ENCODE results near the gene PGAM4. TPM values are rescaled to one million over a fixed set of nuclear protein-coding genes. Genes with fewer than 3 reads are reported as not detected.

Gene PGAM4
- polyA plus RNA-seq (2011; rRNA removed), result 0.40 and 0.47 TPM in 2 replicates
- 0.64 TPM in 1 of 2 replicates, not detected in the other for polyA minus RNA-seq (2011; rRNA and poly(A)+ RNA removed)

DNA sequence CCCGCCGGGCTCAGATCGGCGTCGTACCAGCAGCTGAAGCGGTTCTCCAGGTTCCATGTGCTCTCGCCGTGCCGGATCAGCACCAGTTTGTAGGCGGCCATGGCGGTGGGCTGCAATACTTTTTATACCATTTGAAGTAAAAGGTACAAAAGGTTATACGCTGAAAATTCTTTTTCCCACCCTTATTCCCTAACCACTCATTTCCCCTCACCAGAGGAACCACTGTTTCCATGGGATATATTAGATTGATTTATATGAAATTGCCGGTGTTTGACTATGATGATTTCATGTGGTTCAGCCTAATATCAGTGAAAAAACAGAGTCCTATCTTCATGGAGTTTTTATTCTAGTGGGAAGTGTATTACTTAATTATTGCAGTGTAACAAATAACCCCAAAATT is at the start of gene PGAM4:
Gene PGAM4 (minus strand): TSS at position 101 of the 400 bp plus-strand sequence. CDS start 0 bp downstream, at position 101.
- Histone ChIP-seq H3K27ac (ENCODE audit: low read depth, low read length) (no peak within 1 kb of the TSS), H3K27me3 (ENCODE audit: control insufficient read depth, insufficient read depth, low read length) (no peaks in the 10 kb centered on the region), H3K4me3 (ENCODE audit: low read depth, low read length) (no peak within 1 kb of the TSS), H3K9me3 (ENCODE audit: control insufficient read depth, insufficient read depth, low read length) (no peaks in the 10 kb centered on the region; the same call in 1 of the 2 replicates)
- no peak for DNase-seq (ENCODE audit: low read depth, low spot score)
- TF ChIP-seq, protein P1, sequence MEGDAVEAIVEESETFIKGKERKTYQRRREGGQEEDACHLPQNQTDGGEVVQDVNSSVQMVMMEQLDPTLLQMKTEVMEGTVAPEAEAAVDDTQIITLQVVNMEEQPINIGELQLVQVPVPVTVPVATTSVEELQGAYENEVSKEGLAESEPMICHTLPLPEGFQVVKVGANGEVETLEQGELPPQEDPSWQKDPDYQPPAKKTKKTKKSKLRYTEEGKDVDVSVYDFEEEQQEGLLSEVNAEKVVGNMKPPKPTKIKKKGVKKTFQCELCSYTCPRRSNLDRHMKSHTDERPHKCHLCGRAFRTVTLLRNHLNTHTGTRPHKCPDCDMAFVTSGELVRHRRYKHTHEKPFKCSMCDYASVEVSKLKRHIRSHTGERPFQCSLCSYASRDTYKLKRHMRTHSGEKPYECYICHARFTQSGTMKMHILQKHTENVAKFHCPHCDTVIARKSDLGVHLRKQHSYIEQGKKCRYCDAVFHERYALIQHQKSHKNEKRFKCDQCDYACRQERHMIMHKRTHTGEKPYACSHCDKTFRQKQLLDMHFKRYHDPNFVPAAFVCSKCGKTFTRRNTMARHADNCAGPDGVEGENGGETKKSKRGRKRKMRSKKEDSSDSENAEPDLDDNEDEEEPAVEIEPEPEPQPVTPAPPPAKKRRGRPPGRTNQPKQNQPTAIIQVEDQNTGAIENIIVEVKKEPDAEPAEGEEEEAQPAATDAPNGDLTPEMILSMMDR (IDR thresholded peaks at IDR 0.05; ENCODE audit: low read depth, low read length), result no peak
- ChIA-PET POLR2A (no interaction called here), CTCF (no interaction called here)

DNA sequence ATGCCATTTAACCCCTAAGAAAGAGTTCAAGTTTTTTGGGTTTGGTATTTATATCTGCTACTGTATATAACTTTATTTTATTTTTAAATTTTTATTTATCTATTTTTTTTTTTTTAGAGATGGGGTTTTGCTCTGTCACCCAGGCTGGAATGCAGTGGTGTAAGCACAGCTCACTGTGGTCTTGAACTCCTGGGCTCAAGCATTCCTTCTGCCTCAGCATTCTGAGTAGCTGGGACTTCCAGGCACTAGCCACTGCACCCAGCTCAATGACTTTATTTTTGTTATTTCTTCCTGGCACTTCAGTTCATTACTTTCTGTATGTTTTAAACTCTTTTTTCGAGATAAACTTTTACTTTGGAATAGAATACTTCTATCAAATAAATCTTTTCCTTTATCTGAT is 42.4 kb upstream of the PGAM4 start:
- ChIA-PET CTCF (interaction anchor here (0.6 to 1.0 kb wide), 3 partner anchors 13 to 105 kb away, joined by 3 to 7 read pairs (median 4); no protein-coding TSS in a partner anchor), POLR2A (no interaction called here)
- no peaks in the 10 kb centered on the region for H3K9me3 ChIP-seq (ENCODE audit: control insufficient read depth, insufficient read depth, low read length)
- H3K27ac ChIP-seq (ENCODE audit: low read depth, low read length), result no peak overlapping the region
- H3K4me3 ChIP-seq (ENCODE audit: low read depth, low read length), result no peak overlapping the region
- no peak for DNase-seq (ENCODE audit: low read depth, low spot score)
- TF ChIP-seq, protein P1 (IDR thresholded peaks at IDR 0.05; ENCODE audit: low read depth, low read length), result no peak
- no peaks in the 10 kb centered on the region for H3K27me3 ChIP-seq (ENCODE audit: control insufficient read depth, insufficient read depth, low read length)

- Histone ChIP-seq H3K27me3 (ENCODE audit: control insufficient read depth, insufficient read depth, low read length) (no peaks in the 10 kb centered on the region), H3K27ac (ENCODE audit: low read depth, low read length) (no peak overlapping the region), H3K9me3 (ENCODE audit: control insufficient read depth, insufficient read depth, low read length) (no peaks in the 10 kb centered on the region), H3K4me3 (ENCODE audit: low read depth, low read length) (no peak overlapping the region)
- TF ChIP-seq, protein P1 (IDR thresholded peaks at IDR 0.05; ENCODE audit: low read depth, low read length), result no peak
- ChIA-PET CTCF (no interaction called here), POLR2A (no interaction called here)
- no peak for DNase-seq (ENCODE audit: low read depth, low spot score)
Observed at GRCh38 chrX:77979870-77980269, 10.4 kb upstream of the PGAM4 start.

GRCh38 chrX:77977518-77977917 is 8.1 kb upstream of the PGAM4 start:
- ChIA-PET CTCF (interaction anchor here (0.9 to 1.0 kb wide), 2 partner anchors 47 to 67 kb away, joined by 3 to 5 read pairs; partner anchors contain the start of gene ATP7A), POLR2A (no interaction called here)
- no peaks in the 10 kb centered on the region for H3K9me3 ChIP-seq (ENCODE audit: control insufficient read depth, insufficient read depth, low read length)
- no peak overlapping the region for H3K27ac ChIP-seq (ENCODE audit: low read depth, low read length)
- DNase-seq (ENCODE audit: low read depth, low spot score), result no peak
- no peak overlapping the region for H3K4me3 ChIP-seq (ENCODE audit: low read depth, low read length)
- H3K27me3 ChIP-seq (ENCODE audit: control insufficient read depth, insufficient read depth, low read length), result no peaks in the 10 kb centered on the region
- TF ChIP-seq, protein P1 (IDR thresholded peaks at IDR 0.05; ENCODE audit: low read depth, low read length), result no peak

DNA sequence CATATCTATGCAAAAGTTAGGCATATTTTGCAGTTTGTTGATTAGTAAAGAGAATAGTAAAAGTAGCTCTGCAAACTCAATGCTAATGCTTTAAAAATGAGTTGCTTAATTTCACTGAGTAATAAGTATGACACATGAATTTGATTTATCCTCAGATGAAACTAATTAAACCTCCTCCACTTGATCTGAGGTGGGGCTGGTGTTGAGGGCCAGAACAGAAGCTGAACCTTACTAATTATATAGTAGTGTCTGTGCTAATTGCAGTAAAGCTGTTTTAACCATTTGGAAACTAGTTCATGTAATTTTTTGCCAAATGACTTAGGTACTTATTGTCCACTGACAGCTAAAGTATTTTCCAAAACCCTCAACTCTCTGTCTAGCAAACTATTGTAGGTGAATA is 7.7 kb upstream of the PGAM4 start:
- CTCF ChIA-PET, result interaction anchor here (0.9 to 1.0 kb wide), 2 partner anchors 48 to 66 kb away, joined by 3 to 5 read pairs; partner anchors contain the start of gene ATP7A
- H3K27me3 ChIP-seq (ENCODE audit: control insufficient read depth, insufficient read depth, low read length), result no peaks in the 10 kb centered on the region
- no peak overlapping the region for H3K27ac ChIP-seq (ENCODE audit: low read depth, low read length)
- DNase-seq (ENCODE audit: low read depth, low spot score), result no peak
- POLR2A ChIA-PET, result no interaction called here
- H3K4me3 ChIP-seq (ENCODE audit: low read depth, low read length), result no peak overlapping the region
- TF ChIP-seq, protein P1 (IDR thresholded peaks at IDR 0.05; ENCODE audit: low read depth, low read length), result no peak
- H3K9me3 ChIP-seq (ENCODE audit: control insufficient read depth, insufficient read depth, low read length), result no peaks in the 10 kb centered on the region
